A549 treated with DMSO at 1 μM for 4 hours (cell line): ENCODE measurements around the gene PIWIL1. TPM values are rescaled to one million over a fixed set of nuclear protein-coding genes. Genes with fewer than 3 reads are reported as not detected.

Experiments used
- total RNA-seq: library from RNA; stranded (reverse); fragments of 200-300 nt; extraction: Qiagen RNA extraction; gene quantifications from 5 replicates; pipeline ENCODE4 v1.2.3, GENCODE V29; 2022; ENCODE audit warnings: low read depth

The PIWIL1 gene
- total RNA-seq: not detected in 5 replicates

GRCh38 chr12:130337488-130338303, at the start of gene PIWIL1:
Gene PIWIL1 (plus strand): TSS chr12:130337887. CDS start chr12:130342592, 4,705 bp downstream.

Other genes starting within 250 kb of the PIWIL1 start
- not detected in 5 replicates for gene FZD10, start 175.4 kb upstream of the PIWIL1 start, total RNA-seq